Mesothelial cell of epicardium (in vitro differentiated cells): ENCODE measurements around the gene PTDSS2. TPM values are rescaled to one million over a fixed set of nuclear protein-coding genes. Genes with fewer than 3 reads are reported as not detected.

Experiments
- DNase-seq, 2 experiments: peaks; one replicate each; pipeline ENCODE4 v3.0.0; 2021; ENCODE audit warnings: low spot score in 2 of 2; ENCODE audit not compliant: unreplicated experiment in 2 of 2
- H3K27ac Mint-ChIP-seq: 2 replicates; pipeline ENCODE4 v1.8.0; 2021; ENCODE audit warnings: mixed read lengths
- H3K27me3 Mint-ChIP-seq: 2 replicates; pipeline ENCODE4 v1.8.0; 2021; ENCODE audit warnings: low read depth, mixed read lengths
- H3K36me3 Mint-ChIP-seq: 2 replicates; pipeline ENCODE4 v1.8.0; 2021; ENCODE audit warnings: mixed read lengths
- H3K4me1 Mint-ChIP-seq: 2 replicates; pipeline ENCODE4 v1.8.0; 2021; ENCODE audit warnings: mixed read lengths
- H3K4me3 Mint-ChIP-seq: 2 replicates; pipeline ENCODE4 v1.8.0; 2021; ENCODE audit warnings: mild to moderate bottlenecking, moderate library complexity, mixed read lengths
- H3K9me3 Mint-ChIP-seq: 2 replicates; pipeline ENCODE4 v1.8.0; 2021; ENCODE audit warnings: mixed read lengths
- CTCF ChIP-seq: fragments of 200-600 bp; sonication (generic); IDR thresholded peaks from one replicate; pipeline ENCODE4 v1.5.0; 2021; ENCODE audit warnings: antibody characterized with exemption; ENCODE audit not compliant: unreplicated experiment
- total RNA-seq: library from RNA; stranded (reverse); gene quantifications from 3 replicates; pipeline ENCODE4 v1.2.1, GENCODE V29; 2021

The PTDSS2 gene
- total RNA-seq, 1 donor from 2014 or later = 49.7 TPM

GRCh38 chr11:539971-540481 lies 89.9 kb downstream of the PTDSS2 start:
- TF ChIP-seq CTCF = no peak

More at GRCh38 chr11:539971-540481, 89.9 kb downstream of the PTDSS2 start:
- Mint-ChIP-seq H3K36me3 (peaks cover 1% of the 10 kb centered on the region), H3K4me1 (peaks cover 8% of the 10 kb centered on the region), H3K27ac (no peak overlapping the region), H3K4me3 (no peak overlapping the region), H3K27me3 (peaks cover 11% of the 10 kb centered on the region), H3K9me3 (no peaks in the 10 kb centered on the region)
- no peak for DNase-seq

Other genes with a start within 250 kb of the PTDSS2 start
- gene BET1L, start 242.9 kb upstream of the PTDSS2 start, total RNA-seq = 64.3 to 68.2 TPM (median 65.5 TPM) in 3 replicates
- 85.2 to 100.0 TPM (median 91.8 TPM) in 3 replicates for gene RIC8A, start 242.6 kb upstream of the PTDSS2 start, total RNA-seq
- gene SIRT3, start 213.9 kb upstream of the PTDSS2 start, total RNA-seq = 33.2 to 33.7 TPM (median 33.3 TPM) in 3 replicates
- gene PSMD13, start 213.3 kb upstream of the PTDSS2 start, total RNA-seq = 93.0 to 96.2 TPM (median 93.9 TPM) in 3 replicates
- not detected in 3 replicates for gene NLRP6, start 171.9 kb upstream of the PTDSS2 start, total RNA-seq
- 101 to 109 TPM (median 103 TPM) in 3 replicates for gene PGGHG, start 161.2 kb upstream of the PTDSS2 start, total RNA-seq
- not detected in 3 replicates for gene IFITM5, start 150.8 kb upstream of the PTDSS2 start, total RNA-seq
- gene IFITM2, start 142.5 kb upstream of the PTDSS2 start, total RNA-seq = 208 to 224 TPM (median 210 TPM) in 3 replicates
- 120 to 128 TPM (median 122 TPM) in 3 replicates for gene IFITM1, start 136.2 kb upstream of the PTDSS2 start, total RNA-seq
- 540 to 561 TPM (median 547 TPM) in 3 replicates for gene IFITM3, start 129.4 kb upstream of the PTDSS2 start, total RNA-seq
- gene B4GALNT4, start 80.8 kb upstream of the PTDSS2 start, total RNA-seq = 294 to 314 TPM (median 300 TPM) in 3 replicates
- 57.5 to 65.7 TPM (median 58.8 TPM) in 3 replicates for gene PKP3, start 56.1 kb upstream of the PTDSS2 start, total RNA-seq
- 35.5 to 42.5 TPM (median 39.2 TPM) in 3 replicates for gene SIGIRR, start 35.3 kb upstream of the PTDSS2 start, total RNA-seq
- gene ANO9, start 8.3 kb upstream of the PTDSS2 start, total RNA-seq = 29.7 to 32.3 TPM (median 30.6 TPM) in 3 replicates
- 81.7 to 89.4 TPM (median 83.2 TPM) in 3 replicates for gene RNH1, start 57.0 kb downstream of the PTDSS2 start, total RNA-seq
- 35.1 to 41.5 TPM (median 39.3 TPM) in 3 replicates for gene HRAS, start 85.3 kb downstream of the PTDSS2 start, total RNA-seq
- gene LRRC56, start 87.2 kb downstream of the PTDSS2 start, total RNA-seq = 3.0 to 3.4 TPM (median 3.2 TPM) in 3 replicates
- gene LMNTD2, start 110.5 kb downstream of the PTDSS2 start, total RNA-seq = 16.5 to 17.4 TPM (median 16.6 TPM) in 3 replicates
- 29.3 to 32.3 TPM (median 32.1 TPM) in 3 replicates for gene RASSF7, start 110.7 kb downstream of the PTDSS2 start, total RNA-seq
- gene PHRF1, start 126.2 kb downstream of the PTDSS2 start, total RNA-seq = 48.2 to 51.1 TPM (median 49.7 TPM) in 3 replicates
- 20.8 to 24.5 TPM (median 21.9 TPM) in 3 replicates for gene IRF7, start 165.7 kb downstream of the PTDSS2 start, total RNA-seq
- 0.27 to 0.58 TPM (median 0.34 TPM) in 3 replicates for gene CDHR5, start 174.7 kb downstream of the PTDSS2 start, total RNA-seq
- gene SCT, start 176.9 kb downstream of the PTDSS2 start, total RNA-seq = 1.2 to 1.7 TPM (median 1.3 TPM) in 3 replicates
- gene DRD4, start 187.0 kb downstream of the PTDSS2 start, total RNA-seq = 2.1 to 3.1 TPM (median 2.5 TPM) in 3 replicates
- gene DEAF1, start 244.9 kb downstream of the PTDSS2 start, total RNA-seq = 59.6 to 64.9 TPM (median 64.0 TPM) in 3 replicates
- 25.7 to 30.7 TPM (median 28.7 TPM) in 3 replicates for gene TMEM80, start 245.5 kb downstream of the PTDSS2 start, total RNA-seq